RWPE2 (cell line): Measurements from ENCODE around the gene RUNX3.
"Not testable (repeated sequence)": the region's sequence is repeated elsewhere in the genome, so short reads cannot be mapped to it uniquely, and the experiment has no call there.

ENCODE experiments used
- ATAC-seq: fragments of 200-7000 bp; cut with Tn5 transposase; 3 replicates; pipeline ENCODE4 v1.9.1; 2021; ENCODE audit warnings: low read depth
- DNase-seq: peaks from one replicate; pipeline ENCODE4 v3.0.0-alpha.2; 2020; ENCODE audit warnings: low spot score
- H3K27ac ChIP-seq: fragments of 450-650 bp; 2 replicates; pipeline ENCODE4 v1.5.1; 2017; ENCODE audit warnings: mild to moderate bottlenecking; ENCODE audit not compliant: poor library complexity, severe bottlenecking
- H3K27me3 ChIP-seq: fragments of 250-450 bp; sonication (Bioruptor Pico); 2 replicates; pipeline ENCODE4 v1.5.1; 2021; ENCODE audit warnings: mild to moderate bottlenecking, moderate library complexity; ENCODE audit not compliant: insufficient read depth, poor library complexity, severe bottlenecking
- H3K36me3 ChIP-seq: fragments of 250-450 bp; sonication (Bioruptor Pico); 2 replicates; pipeline ENCODE4 v1.5.1; 2020; ENCODE audit warnings: low read depth, mild to moderate bottlenecking, moderate library complexity
- H3K4me1 ChIP-seq: fragments of 250-450 bp; sonication (Bioruptor Pico); 2 replicates; pipeline ENCODE4 v1.5.1; 2021; ENCODE audit warnings: mild to moderate bottlenecking, moderate library complexity; ENCODE audit not compliant: insufficient read depth, poor library complexity, severe bottlenecking
- H3K4me3 ChIP-seq: fragments of 250-450 bp; sonication (Bioruptor Pico); 2 replicates; pipeline ENCODE4 v1.5.1; 2021; ENCODE audit warnings: mild to moderate bottlenecking, moderate library complexity; ENCODE audit not compliant: severe bottlenecking
- H3K9me3 ChIP-seq: fragments of 250-450 bp; sonication (Bioruptor Pico); 2 replicates; pipeline ENCODE4 v1.5.1; 2021; ENCODE audit warnings: mild to moderate bottlenecking, moderate library complexity; ENCODE audit not compliant: severe bottlenecking
- TF ChIP-seq, protein P1 (sequence below): fragments of 450-650 bp; IDR thresholded peaks from one replicate; pipeline ENCODE4 v1.5.1; 2017; ENCODE audit warnings: mild to moderate bottlenecking, moderate library complexity; ENCODE audit not compliant: poor library complexity, severe bottlenecking

RUNX3 gene

GRCh38 chr1:24892188-24893153 lies 37.6 kb downstream of the RUNX3 start:
- Histone ChIP-seq H3K27ac (no peak overlapping the region), H3K4me1 (no peaks in the 10 kb centered on the region), H3K27me3 (no peaks in the 10 kb centered on the region), H3K9me3 (peaks cover 5% of the 10 kb centered on the region), H3K4me3 (no peak overlapping the region), H3K36me3 (no peaks in the 10 kb centered on the region)
- DNase-seq (peak; percentile 4), ATAC-seq (no peak)
- TF ChIP-seq, protein P1, sequence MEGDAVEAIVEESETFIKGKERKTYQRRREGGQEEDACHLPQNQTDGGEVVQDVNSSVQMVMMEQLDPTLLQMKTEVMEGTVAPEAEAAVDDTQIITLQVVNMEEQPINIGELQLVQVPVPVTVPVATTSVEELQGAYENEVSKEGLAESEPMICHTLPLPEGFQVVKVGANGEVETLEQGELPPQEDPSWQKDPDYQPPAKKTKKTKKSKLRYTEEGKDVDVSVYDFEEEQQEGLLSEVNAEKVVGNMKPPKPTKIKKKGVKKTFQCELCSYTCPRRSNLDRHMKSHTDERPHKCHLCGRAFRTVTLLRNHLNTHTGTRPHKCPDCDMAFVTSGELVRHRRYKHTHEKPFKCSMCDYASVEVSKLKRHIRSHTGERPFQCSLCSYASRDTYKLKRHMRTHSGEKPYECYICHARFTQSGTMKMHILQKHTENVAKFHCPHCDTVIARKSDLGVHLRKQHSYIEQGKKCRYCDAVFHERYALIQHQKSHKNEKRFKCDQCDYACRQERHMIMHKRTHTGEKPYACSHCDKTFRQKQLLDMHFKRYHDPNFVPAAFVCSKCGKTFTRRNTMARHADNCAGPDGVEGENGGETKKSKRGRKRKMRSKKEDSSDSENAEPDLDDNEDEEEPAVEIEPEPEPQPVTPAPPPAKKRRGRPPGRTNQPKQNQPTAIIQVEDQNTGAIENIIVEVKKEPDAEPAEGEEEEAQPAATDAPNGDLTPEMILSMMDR, result no peak

- H3K27me3 ChIP-seq, H3K4me3 ChIP-seq, H3K4me1 ChIP-seq, H3K36me3 ChIP-seq, H3K9me3 ChIP-seq, DNase-seq, ATAC-seq, H3K27ac ChIP-seq: not testable (repeated sequence)
Measured at GRCh38 chr1:24891367-24891766, 38.7 kb downstream of the RUNX3 start.

DNA sequence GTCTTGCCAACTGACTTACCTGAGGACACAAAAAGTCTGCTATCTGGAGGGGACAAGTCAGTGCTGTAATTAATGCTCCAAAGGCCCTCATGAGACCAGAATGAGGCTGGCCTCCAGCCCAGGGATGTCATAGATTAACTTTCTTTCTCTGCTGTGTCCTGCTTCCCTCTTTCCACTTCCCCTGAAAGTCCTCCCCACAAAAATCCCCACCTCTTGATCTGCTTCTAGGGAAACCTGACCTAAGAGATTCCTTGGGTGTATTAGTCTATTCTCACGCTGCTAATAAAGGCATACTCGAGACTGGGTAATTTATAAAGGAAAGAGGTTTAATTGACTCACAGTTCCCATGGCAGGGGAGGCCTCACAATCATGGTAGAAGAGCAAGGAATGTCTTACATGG lies 39.2 kb downstream of the RUNX3 start:
- Histone ChIP-seq H3K4me3 (no peak overlapping the region), H3K36me3 (no peaks in the 10 kb centered on the region), H3K27ac (no peak overlapping the region), H3K4me1 (no peaks in the 10 kb centered on the region), H3K9me3 (peaks cover 5% of the 10 kb centered on the region), H3K27me3 (no peaks in the 10 kb centered on the region)
- TF ChIP-seq, protein P1, result no peak
- DNase-seq (no peak), ATAC-seq (no peak)

DNA sequence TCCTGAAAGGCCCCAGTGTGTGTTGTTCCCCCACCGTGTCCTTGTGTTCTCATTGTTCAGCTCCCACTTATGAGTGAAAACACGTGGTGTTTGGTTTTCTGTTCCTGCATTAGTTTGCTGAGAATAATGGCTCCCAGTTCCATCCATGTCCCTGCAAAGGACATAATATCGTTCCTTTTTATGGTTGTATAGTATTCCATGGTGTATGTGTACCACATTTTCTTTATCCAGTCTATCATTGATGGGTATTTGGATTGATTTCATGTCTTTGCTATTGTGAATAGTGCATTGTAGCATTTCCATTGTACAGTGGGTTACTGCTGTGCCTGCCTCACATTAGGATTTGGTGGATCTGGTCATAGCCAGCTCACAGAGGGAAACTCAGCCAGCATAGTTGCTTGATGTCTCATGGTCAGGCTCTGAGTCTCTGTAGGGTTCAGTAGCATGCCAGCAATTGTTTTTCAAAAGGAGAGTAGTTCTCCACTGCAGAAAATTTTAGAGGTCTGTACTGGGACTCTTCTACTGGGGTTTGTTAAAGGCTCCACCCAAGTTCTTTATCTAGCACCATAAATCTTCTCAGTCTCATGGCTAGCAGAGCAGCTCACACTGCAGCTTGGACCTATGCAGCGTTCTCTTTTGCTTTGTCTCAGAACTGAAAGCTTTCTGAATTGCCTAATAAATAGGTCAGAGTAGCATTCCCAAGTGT lies 41.0 kb downstream of the RUNX3 start:
- ATAC-seq (0 out of 3 replicates have a peak, but pooled peaks have one; percentile 23), DNase-seq (peak; percentile 2)
- H3K4me1 ChIP-seq, result no peaks in the 10 kb centered on the region
- TF ChIP-seq, protein P1, result no peak
- no peak overlapping the region for H3K4me3 ChIP-seq
- no peak overlapping the region for H3K27ac ChIP-seq
- no peaks in the 10 kb centered on the region for H3K27me3 ChIP-seq
- peaks cover 5% of the 10 kb centered on the region for H3K9me3 ChIP-seq
- H3K36me3 ChIP-seq, result no peaks in the 10 kb centered on the region

- TF ChIP-seq, protein P1, result no peak
- peak; percentile 22 for DNase-seq
Measured at GRCh38 chr1:24888061-24888970, 41.8 kb downstream of the RUNX3 start.

More at GRCh38 chr1:24888061-24888970, 41.8 kb downstream of the RUNX3 start:
- H3K27ac ChIP-seq, result no peak overlapping the region
- peaks cover 5% of the 10 kb centered on the region for H3K9me3 ChIP-seq
- ATAC-seq, result no peak
- H3K27me3 ChIP-seq, result peaks cover 1% of the 10 kb centered on the region
- H3K4me1 ChIP-seq, result no peaks in the 10 kb centered on the region
- H3K4me3 ChIP-seq, result no peak overlapping the region
- no peaks in the 10 kb centered on the region for H3K36me3 ChIP-seq
